Adrenal gland (tissue), 5 donors: ENCODE data around the gene KRT77.

Experiments
- CTCF ChIP-seq, 6 experiments: fragments of 450-650 bp in 4 of 6; fragments of 200-600 bp in 2 of 6; sonication (generic) in 1 of 6; IDR thresholded peaks; 1 replicate in 5 of 6; 2 replicates in 1 of 6; pipeline versions ENCODE4 v1.5.1 to v1.8.0; 2016 to 2021; ENCODE audit warnings: antibody characterized with exemption in 6 of 6, mild to moderate bottlenecking in 2 of 6, moderate library complexity in 1 of 6
- POLR2A ChIP-seq, 2 donors: fragments of 450-650 bp; IDR thresholded peaks; one replicate each; pipeline ENCODE4 v1.6.1; 2017; ENCODE audit warnings: antibody characterized with exemption in 2 of 2, mild to moderate bottlenecking in 2 of 2, moderate library complexity in 1 of 2
- donor health status: DM: no; HTN: no; CAD: no.

DNA sequence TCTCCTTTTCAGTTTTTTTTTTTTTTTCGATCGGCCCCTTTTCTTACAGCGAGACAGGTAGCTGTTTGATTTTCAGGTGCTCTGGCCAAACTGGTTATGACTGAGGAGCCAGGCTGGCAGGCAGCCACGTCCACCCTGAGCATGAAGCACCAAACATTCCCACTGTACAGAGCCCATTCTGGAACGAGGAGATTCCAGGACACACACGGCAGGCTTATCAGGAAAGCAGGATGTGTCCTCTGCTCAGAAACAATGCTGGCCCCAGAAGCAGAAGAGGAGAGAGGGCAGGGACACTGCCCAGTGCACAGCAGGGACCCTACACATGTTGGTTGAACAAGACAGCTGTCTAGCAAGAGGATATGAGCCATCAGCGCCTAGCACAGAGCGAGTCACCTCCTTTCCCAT, 47.6 kb downstream of the KRT77 start:
- no peak for TF ChIP-seq CTCF (IDR thresholded peaks at IDR 0.05)
- no peak for TF ChIP-seq POLR2A (IDR thresholded peaks at IDR 0.05)
